Thyroid gland (tissue), 4 donors: Measurements from ENCODE around the gene LHFPL2. TPM values are rescaled to one million over a fixed set of nuclear protein-coding genes. Genes with fewer than 3 reads are reported as not detected.

ENCODE experiments used
- DNase-seq, 2 donors: peaks; one replicate each; pipeline ENCODE4 v3.0.0-alpha.2; 2019
- H3K27ac ChIP-seq, 3 donors: fragments of 200-600 bp; sonication (generic); 1 replicate in 2 of 3; 2 replicates in 1 of 3; pipeline ENCODE4 v1.5.1; 2016 to 2019; ENCODE audit warnings: mild to moderate bottlenecking in 1 of 3, moderate library complexity in 1 of 3
- H3K27me3 ChIP-seq: fragments of 200-600 bp; sonication (generic); one replicate; pipeline ENCODE4 v1.5.1; 2019
- H3K36me3 ChIP-seq, 2 donors: fragments of 200-600 bp; sonication (generic); one replicate each; pipeline ENCODE4 v1.5.1; 2016 to 2019
- H3K4me1 ChIP-seq, 2 donors: fragments of 200-600 bp; sonication (generic); one replicate each; pipeline ENCODE4 v1.5.1; 2017 to 2019
- H3K4me3 ChIP-seq, 3 donors: fragments of 200-600 bp; sonication (generic); replicated peaks in 1 of 3; 1 replicate in 2 of 3; 2 replicates in 1 of 3; pipeline ENCODE4 v1.5.1; 2016; ENCODE audit warnings: mild to moderate bottlenecking in 1 of 3
- H3K9me3 ChIP-seq: fragments of 200-600 bp; sonication (generic); one replicate; pipeline ENCODE4 v1.5.1; 2017
- POLR2A ChIP-seq, 2 donors: fragments of 450-650 bp; IDR thresholded peaks; one replicate each; pipeline ENCODE4 v1.6.1; 2017; ENCODE audit warnings: antibody characterized with exemption in 2 of 2, mild to moderate bottlenecking in 2 of 2, moderate library complexity in 1 of 2
- WGBS, 2 donors: methylation state at CpG; one replicate each; pipeline ENCODE4 v1.1.5; 2017; 5-methylcytosine and 5-hydroxymethylcytosine counted together
- intact Hi-C: fragments of 100-400 bp; cut with DNase I; formaldehyde crosslinking; loops from one replicate; pipeline ENCODE4 v1.15.1; 2023
- total RNA-seq, 4 donors: library from RNA; depleted of rRNA; stranded (reverse); fragments of >200 nt; gene quantifications; one replicate each; pipeline ENCODE4 v1.2.3, GENCODE V29; 2016
- TF ChIP-seq, protein P1 (sequence below), 6 experiments: fragments of 200-600 bp in 3 of 6; fragments of 450-650 bp in 3 of 6; sonication (generic) in 3 of 6; IDR thresholded peaks; one replicate each; pipeline ENCODE4 v1.5.1; 2016 to 2019; ENCODE audit warnings: antibody characterized with exemption in 6 of 6, mild to moderate bottlenecking in 2 of 6, inconsistent platforms in 1 of 6, moderate library complexity in 1 of 6

LHFPL2 gene
- total RNA-seq, 4 donors from 2014 or later: 17.6 to 25.7 (median 23.7) TPM

GRCh38 chr5:78653681-78654366 lies 5.3 kb upstream of the LHFPL2 start:
- Histone ChIP-seq H3K4me1 (peaks cover 0 to 5% of the 10 kb centered on the region in 2 donors), H3K27me3 (no peaks in the 10 kb centered on the region), H3K9me3 (no peaks in the 10 kb centered on the region), H3K27ac (no peak overlapping the region), H3K4me3 (no peak overlapping the region), H3K36me3 (no peaks in the 10 kb centered on the region)
- intact Hi-C loops: no loop called here
- TF ChIP-seq POLR2A (IDR thresholded peaks at IDR 0.05): no peak
- TF ChIP-seq, protein P1, sequence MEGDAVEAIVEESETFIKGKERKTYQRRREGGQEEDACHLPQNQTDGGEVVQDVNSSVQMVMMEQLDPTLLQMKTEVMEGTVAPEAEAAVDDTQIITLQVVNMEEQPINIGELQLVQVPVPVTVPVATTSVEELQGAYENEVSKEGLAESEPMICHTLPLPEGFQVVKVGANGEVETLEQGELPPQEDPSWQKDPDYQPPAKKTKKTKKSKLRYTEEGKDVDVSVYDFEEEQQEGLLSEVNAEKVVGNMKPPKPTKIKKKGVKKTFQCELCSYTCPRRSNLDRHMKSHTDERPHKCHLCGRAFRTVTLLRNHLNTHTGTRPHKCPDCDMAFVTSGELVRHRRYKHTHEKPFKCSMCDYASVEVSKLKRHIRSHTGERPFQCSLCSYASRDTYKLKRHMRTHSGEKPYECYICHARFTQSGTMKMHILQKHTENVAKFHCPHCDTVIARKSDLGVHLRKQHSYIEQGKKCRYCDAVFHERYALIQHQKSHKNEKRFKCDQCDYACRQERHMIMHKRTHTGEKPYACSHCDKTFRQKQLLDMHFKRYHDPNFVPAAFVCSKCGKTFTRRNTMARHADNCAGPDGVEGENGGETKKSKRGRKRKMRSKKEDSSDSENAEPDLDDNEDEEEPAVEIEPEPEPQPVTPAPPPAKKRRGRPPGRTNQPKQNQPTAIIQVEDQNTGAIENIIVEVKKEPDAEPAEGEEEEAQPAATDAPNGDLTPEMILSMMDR (IDR thresholded peaks at IDR 0.05): no peak
- WGBS, 2 donors: 64 to 69% methylated on average over 6 of the region's 6 CpGs
- no peak for DNase-seq

DNA sequence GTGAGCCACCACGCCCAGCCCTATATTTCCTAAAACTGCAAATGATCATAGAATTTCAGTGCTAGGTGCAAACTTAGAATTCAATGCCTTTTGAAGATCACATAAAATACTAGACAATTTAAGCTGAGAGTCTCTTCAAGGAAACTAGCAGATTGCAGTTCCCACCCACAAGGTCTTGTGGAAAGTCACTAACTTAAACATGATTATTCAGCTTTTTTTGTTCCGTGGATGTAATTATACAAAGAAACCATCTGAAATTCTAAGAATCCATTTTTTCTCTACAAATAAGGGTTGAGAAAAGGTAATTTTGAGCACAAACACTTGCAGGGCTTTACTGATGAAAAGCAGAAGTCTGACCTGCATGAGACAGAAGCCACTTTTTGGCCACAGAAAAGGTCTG lies 4.5 kb upstream of the LHFPL2 start:
- Histone ChIP-seq H3K4me3 (no peak overlapping the region), H3K36me3 (no peaks in the 10 kb centered on the region), H3K27me3 (no peaks in the 10 kb centered on the region), H3K4me1 (peaks cover 0 to 5% of the 10 kb centered on the region in 2 donors), H3K9me3 (no peaks in the 10 kb centered on the region), H3K27ac (no peak overlapping the region)
- intact Hi-C loops: no loop called here
- TF ChIP-seq, protein P1 (IDR thresholded peaks at IDR 0.05): no peak
- no peak for TF ChIP-seq POLR2A (IDR thresholded peaks at IDR 0.05)
- WGBS, 2 donors: 93% methylated on average over 2 of the region's 2 CpGs
- DNase-seq: no peak

- Histone ChIP-seq H3K4me3 (no peak overlapping the region), H3K9me3 (no peaks in the 10 kb centered on the region), H3K27ac (no peak overlapping the region), H3K4me1 (peaks cover 0 to 18% of the 10 kb centered on the region in 2 donors), H3K27me3 (no peaks in the 10 kb centered on the region), H3K36me3 (no peaks in the 10 kb centered on the region)
- no peak for DNase-seq
- TF ChIP-seq, protein P1 (IDR thresholded peaks at IDR 0.05): no peak
- TF ChIP-seq POLR2A (IDR thresholded peaks at IDR 0.05): no peak
- intact Hi-C loops: no loop called here
- WGBS, 2 donors: 96 to 98% methylated on average over 2 of the region's 2 CpGs
These were observed 2.9 kb upstream of the LHFPL2 start for GRCh38 chr5:78651468-78651867.

- no peak for TF ChIP-seq POLR2A (IDR thresholded peaks at IDR 0.05)
- TF ChIP-seq, protein P1 (IDR thresholded peaks at IDR 0.05): no peak
- DNase-seq: no peak
- H3K27ac ChIP-seq: no peak overlapping the region
- H3K9me3 ChIP-seq: no peaks in the 10 kb centered on the region
- 87 to 96% methylated on average over 1 of the region's 1 CpG for WGBS, 2 donors
- no peaks in the 10 kb centered on the region for H3K36me3 ChIP-seq
- H3K27me3 ChIP-seq: no peaks in the 10 kb centered on the region
- H3K4me1 ChIP-seq: peaks cover 0 to 24% of the 10 kb centered on the region in 2 donors
- intact Hi-C loops: no loop called here
- no peak overlapping the region for H3K4me3 ChIP-seq
These were observed 2.0 kb upstream of the LHFPL2 start for GRCh38 chr5:78650531-78650930.

DNA sequence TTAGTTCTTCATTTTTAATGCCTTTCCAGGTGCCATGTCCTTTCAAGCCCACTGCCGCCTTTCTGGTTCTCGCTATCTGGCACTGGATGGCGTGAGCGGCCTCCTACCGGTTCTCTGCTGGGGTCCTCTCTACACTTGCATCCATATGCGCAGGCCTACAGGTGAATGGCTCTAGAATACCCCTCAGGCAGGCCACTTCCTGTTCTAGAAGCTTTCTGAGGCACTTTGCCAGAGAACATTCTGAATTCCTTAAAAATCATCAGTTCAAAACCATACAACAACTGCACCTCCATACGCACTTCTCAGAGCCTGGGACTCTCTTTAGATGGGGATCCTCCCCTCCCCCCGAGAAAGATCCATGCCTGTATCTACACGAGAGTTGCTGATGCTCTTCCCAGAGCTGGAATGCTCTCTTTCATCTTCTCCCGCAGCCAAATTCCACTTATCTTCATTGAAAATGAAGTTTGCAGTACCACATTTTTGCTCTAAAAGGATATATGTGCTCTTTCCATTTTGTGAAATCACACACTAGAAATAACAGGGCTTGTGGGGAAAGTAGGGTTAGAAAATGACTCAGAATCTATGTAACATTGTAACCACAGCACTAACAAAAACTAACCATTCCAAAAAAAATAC lies 1.4 kb upstream of the LHFPL2 start:
- no peaks in the 10 kb centered on the region for H3K9me3 ChIP-seq
- no peaks in the 10 kb centered on the region for H3K36me3 ChIP-seq
- no peak for DNase-seq
- TF ChIP-seq, protein P1 (IDR thresholded peaks at IDR 0.05): no peak
- no peak for TF ChIP-seq POLR2A (IDR thresholded peaks at IDR 0.05)
- WGBS, 2 donors: 87 to 94% methylated on average over 10 of the region's 10 CpGs
- H3K4me3 ChIP-seq: no peak overlapping the region
- H3K27ac ChIP-seq: no peak overlapping the region
- no peaks in the 10 kb centered on the region for H3K27me3 ChIP-seq
- intact Hi-C loops: no loop called here
- H3K4me1 ChIP-seq: peaks cover 0 to 30% of the 10 kb centered on the region in 2 donors
